ENCODE measurements around the gene ZNF804A. TPM values are rescaled to one million over a fixed set of nuclear protein-coding genes. Genes with fewer than 3 reads are reported as not detected.

The ZNF804A gene
- total RNA-seq, 1 donor, result 0.73 TPM

- Histone ChIP-seq H3K4me1 (ENCODE audit: insufficient read depth, low read length) (no peaks in the 10 kb centered on the region), H3K9me3 (ENCODE audit: low read depth, low read length) (no peaks in the 10 kb centered on the region), H3K4me3 (ENCODE audit: low read length) (no peak overlapping the region), H3K27me3 (ENCODE audit: insufficient read depth, low read length) (no peaks in the 10 kb centered on the region)
Observed at GRCh38 chr2:184945824-184946223, 347.5 kb downstream of the ZNF804A start.

- Histone ChIP-seq H3K4me1 (ENCODE audit: insufficient read depth, low read length) (no peaks in the 10 kb centered on the region), H3K9me3 (ENCODE audit: low read depth, low read length) (peaks cover 5% of the 10 kb centered on the region), H3K4me3 (ENCODE audit: low read length) (no peak overlapping the region), H3K27me3 (ENCODE audit: insufficient read depth, low read length) (no peaks in the 10 kb centered on the region)
Observed at GRCh38 chr2:184956856-184957255, 358.5 kb downstream of the ZNF804A start.

- Histone ChIP-seq H3K9me3 (ENCODE audit: low read depth, low read length) (no peaks in the 10 kb centered on the region), H3K4me1 (ENCODE audit: insufficient read depth, low read length) (no peaks in the 10 kb centered on the region), H3K27me3 (ENCODE audit: insufficient read depth, low read length) (no peaks in the 10 kb centered on the region), H3K4me3 (ENCODE audit: low read length) (no peak overlapping the region)
Observed at GRCh38 chr2:184971546-184972068, 373.3 kb downstream of the ZNF804A start.
